HepG2 (cell line): ENCODE measurements around the gene RPUSD4. TPM values are rescaled to one million over a fixed set of nuclear protein-coding genes. Genes with fewer than 3 reads are reported as not detected.
A peak's percentile ranks its signal among the peaks of the same experiment; 100 is the strongest.

ENCODE experiments used
- ATF1 ChIP-seq: IDR thresholded peaks from 2 replicates; pipeline ENCODE4 v1.6.1; 2016; ENCODE audit warnings: mild to moderate bottlenecking, control low read depth
- ATF7 ChIP-seq, 2 experiments: fragments of 450-650 bp in 1 of 2; sonication (generic) in 1 of 2; formaldehyde crosslinking in 1 of 2; IDR thresholded peaks; 2 replicates each; pipeline versions ENCODE4 v1.4.0 to v1.6.1; 2016 to 2020; ENCODE audit warnings: antibody characterized with exemption in 1 of 2, mild to moderate bottlenecking in 1 of 2, missing genetic modification reagents in 1 of 2
- GPBP1L1 ChIP-seq: sonication (generic); formaldehyde crosslinking; IDR thresholded peaks from 2 replicates; pipeline ENCODE4 v1.5.0; 2020; ENCODE audit warnings: mild to moderate bottlenecking, missing genetic modification reagents
- RFX5 ChIP-seq: IDR thresholded peaks from 2 replicates; pipeline ENCODE4 v1.6.1; 2011; ENCODE audit warnings: low read depth, low read length, improper control_type of control experiment
- SP5 ChIP-seq: IDR thresholded peaks from 2 replicates; pipeline ENCODE4 v1.6.1; 2016; ENCODE audit warnings: low read depth, borderline replicate concordance
- SUZ12 ChIP-seq: fragments of 150-350 bp; IDR thresholded peaks from 2 replicates; pipeline ENCODE4 v1.6.1; 2014; ENCODE audit warnings: low read depth, low read length
- ZBTB7A ChIP-seq: sonication (generic); formaldehyde crosslinking; IDR thresholded peaks from 2 replicates; pipeline ENCODE4 v1.8.0; 2022; ENCODE audit warnings: mild to moderate bottlenecking, missing genetic modification reagents
- ZNF496 ChIP-seq: sonication (generic); formaldehyde crosslinking; IDR thresholded peaks from 2 replicates; pipeline ENCODE4 v1.8.1; 2023; ENCODE audit warnings: mild to moderate bottlenecking, moderate library complexity, missing genetic modification reagents; ENCODE audit not compliant: insufficient replicate concordance
- ZNF616 ChIP-seq: sonication (generic); formaldehyde crosslinking; IDR thresholded peaks from 2 replicates; pipeline ENCODE4 v1.5.0; 2020; ENCODE audit warnings: low read depth, mild to moderate bottlenecking, missing genetic modification reagents
- polyA plus RNA-seq, 8 experiments: library from polyadenylated mRNA; depleted of rRNA in 3 of 8; stranded (reverse) in 7 of 8; unstranded in 1 of 8; fragments of >200 nt; fragmentation: Illumina TruSeq in 4 of 8; extraction: Trizol in 4 of 8; gene quantifications; 2 replicates each; pipeline versions ENCODE4 v1.2.1 to v1.2.3, GENCODE V29; 2011 to 2016; ENCODE audit warnings: low read depth in 4 of 8, missing spikeins in 1 of 8, mixed read lengths in 1 of 8; ENCODE audit not compliant: insufficient read depth in 1 of 8
- total RNA-seq, 5 experiments: library from RNA; depleted of rRNA; stranded (reverse); fragments of >200 nt; fragmentation: Illumina TruSeq; extraction: Trizol; gene quantifications; 2 replicates each; pipeline ENCODE4 v1.2.3, GENCODE V29; 2016; ENCODE audit warnings: low read depth in 1 of 5
- TF ChIP-seq, protein P1 (sequence below): sonication (generic); formaldehyde crosslinking; IDR thresholded peaks from 2 replicates; pipeline ENCODE4 v1.5.1; 2020; ENCODE audit warnings: missing genetic modification reagents, mild to moderate bottlenecking, borderline replicate concordance
- TF ChIP-seq, protein P2 (sequence below): sonication (generic); formaldehyde crosslinking; IDR thresholded peaks from 2 replicates; pipeline ENCODE4 v1.5.0; 2020; ENCODE audit warnings: mild to moderate bottlenecking, missing genetic modification reagents
- TF ChIP-seq, protein P3 (sequence below): IDR thresholded peaks from 2 replicates; pipeline ENCODE4 v1.6.1; 2012; ENCODE audit warnings: low read length, improper control_type of control experiment
- TF ChIP-seq, protein P4 (sequence below): sonication (generic); formaldehyde crosslinking; IDR thresholded peaks from 2 replicates; pipeline ENCODE4 v1.4.0; 2020; ENCODE audit warnings: missing genetic modification reagents

RPUSD4 gene
- total and polyA plus RNA-seq, 2 of the 13 experiments (the other 11 are each of a cell fraction or from before 2014, with no cell fraction given), result 45.0 to 52.9 TPM

DNA sequence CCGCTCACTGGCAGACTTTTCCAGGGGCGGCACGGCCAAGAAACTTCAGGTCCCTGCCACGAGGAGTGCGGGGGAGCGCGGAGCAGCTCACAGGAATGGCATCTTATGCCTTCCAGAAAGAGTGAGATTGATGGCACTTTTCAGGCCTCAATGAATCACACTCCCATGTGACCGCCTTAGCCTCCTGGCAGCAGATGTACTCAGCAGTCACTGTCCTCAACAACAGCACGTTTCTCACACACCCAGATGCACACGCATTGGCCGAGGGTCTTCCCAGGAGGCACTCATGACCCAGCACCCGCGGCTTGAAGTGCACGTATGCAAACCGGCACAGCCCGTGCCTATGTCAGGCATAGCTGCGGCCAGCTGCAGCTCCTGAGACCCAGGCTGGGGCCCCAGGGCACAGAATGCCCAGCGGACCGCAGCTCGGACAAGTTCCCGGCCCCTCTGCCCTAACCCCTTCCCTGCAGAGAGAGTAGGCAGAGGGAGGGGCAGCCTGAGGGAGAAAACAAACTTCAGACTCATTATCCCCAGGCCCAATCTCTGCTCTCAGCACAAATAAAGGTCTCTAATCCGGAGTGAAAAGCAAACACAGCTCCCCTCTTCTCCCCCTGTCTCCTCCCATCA, 48.3 kb downstream of the RPUSD4 start (continued):
- no peak for TF ChIP-seq RFX5
- TF ChIP-seq, protein P1, sequence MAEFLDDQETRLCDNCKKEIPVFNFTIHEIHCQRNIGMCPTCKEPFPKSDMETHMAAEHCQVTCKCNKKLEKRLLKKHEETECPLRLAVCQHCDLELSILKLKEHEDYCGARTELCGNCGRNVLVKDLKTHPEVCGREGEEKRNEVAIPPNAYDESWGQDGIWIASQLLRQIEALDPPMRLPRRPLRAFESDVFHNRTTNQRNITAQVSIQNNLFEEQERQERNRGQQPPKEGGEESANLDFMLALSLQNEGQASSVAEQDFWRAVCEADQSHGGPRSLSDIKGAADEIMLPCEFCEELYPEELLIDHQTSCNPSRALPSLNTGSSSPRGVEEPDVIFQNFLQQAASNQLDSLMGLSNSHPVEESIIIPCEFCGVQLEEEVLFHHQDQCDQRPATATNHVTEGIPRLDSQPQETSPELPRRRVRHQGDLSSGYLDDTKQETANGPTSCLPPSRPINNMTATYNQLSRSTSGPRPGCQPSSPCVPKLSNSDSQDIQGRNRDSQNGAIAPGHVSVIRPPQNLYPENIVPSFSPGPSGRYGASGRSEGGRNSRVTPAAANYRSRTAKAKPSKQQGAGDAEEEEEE (CRISPR knock-in tag), result no peak
- peak; percentile 82 for TF ChIP-seq SP5 (CRISPR knock-in tag)
- no peak for TF ChIP-seq ATF7 (IDR thresholded peaks at IDR 0.05)
- no peak for TF ChIP-seq ATF7 (CRISPR knock-in tag; IDR thresholded peaks at IDR 0.05)
- no peak for TF ChIP-seq SUZ12
- TF ChIP-seq ZNF496 (CRISPR knock-in tag), result no peak
- no peak for TF ChIP-seq ZNF616 (CRISPR knock-in tag)
- TF ChIP-seq, protein P2, sequence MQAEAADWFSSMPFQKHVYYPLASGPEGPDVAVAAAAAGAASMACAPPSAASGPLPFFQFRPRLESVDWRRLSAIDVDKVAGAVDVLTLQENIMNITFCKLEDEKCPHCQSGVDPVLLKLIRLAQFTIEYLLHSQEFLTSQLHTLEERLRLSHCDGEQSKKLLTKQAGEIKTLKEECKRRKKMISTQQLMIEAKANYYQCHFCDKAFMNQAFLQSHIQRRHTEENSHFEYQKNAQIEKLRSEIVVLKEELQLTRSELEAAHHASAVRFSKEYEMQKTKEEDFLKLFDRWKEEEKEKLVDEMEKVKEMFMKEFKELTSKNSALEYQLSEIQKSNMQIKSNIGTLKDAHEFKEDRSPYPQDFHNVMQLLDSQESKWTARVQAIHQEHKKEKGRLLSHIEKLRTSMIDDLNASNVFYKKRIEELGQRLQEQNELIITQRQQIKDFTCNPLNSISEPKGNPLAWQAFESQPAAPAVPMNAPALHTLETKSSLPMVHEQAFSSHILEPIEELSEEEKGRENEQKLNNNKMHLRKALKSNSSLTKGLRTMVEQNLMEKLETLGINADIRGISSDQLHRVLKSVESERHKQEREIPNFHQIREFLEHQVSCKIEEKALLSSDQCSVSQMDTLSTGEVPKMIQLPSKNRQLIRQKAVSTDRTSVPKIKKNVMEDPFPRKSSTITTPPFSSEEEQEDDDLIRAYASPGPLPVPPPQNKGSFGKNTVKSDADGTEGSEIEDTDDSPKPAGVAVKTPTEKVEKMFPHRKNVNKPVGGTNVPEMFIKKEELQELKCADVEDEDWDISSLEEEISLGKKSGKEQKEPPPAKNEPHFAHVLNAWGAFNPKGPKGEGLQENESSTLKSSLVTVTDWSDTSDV, result peak; percentile 71; the same call in 1 of the 2 replicates
- TF ChIP-seq GPBP1L1 (CRISPR knock-in tag), result no peak
- no peak for TF ChIP-seq ATF1 (CRISPR knock-in tag)
- TF ChIP-seq, protein P3, sequence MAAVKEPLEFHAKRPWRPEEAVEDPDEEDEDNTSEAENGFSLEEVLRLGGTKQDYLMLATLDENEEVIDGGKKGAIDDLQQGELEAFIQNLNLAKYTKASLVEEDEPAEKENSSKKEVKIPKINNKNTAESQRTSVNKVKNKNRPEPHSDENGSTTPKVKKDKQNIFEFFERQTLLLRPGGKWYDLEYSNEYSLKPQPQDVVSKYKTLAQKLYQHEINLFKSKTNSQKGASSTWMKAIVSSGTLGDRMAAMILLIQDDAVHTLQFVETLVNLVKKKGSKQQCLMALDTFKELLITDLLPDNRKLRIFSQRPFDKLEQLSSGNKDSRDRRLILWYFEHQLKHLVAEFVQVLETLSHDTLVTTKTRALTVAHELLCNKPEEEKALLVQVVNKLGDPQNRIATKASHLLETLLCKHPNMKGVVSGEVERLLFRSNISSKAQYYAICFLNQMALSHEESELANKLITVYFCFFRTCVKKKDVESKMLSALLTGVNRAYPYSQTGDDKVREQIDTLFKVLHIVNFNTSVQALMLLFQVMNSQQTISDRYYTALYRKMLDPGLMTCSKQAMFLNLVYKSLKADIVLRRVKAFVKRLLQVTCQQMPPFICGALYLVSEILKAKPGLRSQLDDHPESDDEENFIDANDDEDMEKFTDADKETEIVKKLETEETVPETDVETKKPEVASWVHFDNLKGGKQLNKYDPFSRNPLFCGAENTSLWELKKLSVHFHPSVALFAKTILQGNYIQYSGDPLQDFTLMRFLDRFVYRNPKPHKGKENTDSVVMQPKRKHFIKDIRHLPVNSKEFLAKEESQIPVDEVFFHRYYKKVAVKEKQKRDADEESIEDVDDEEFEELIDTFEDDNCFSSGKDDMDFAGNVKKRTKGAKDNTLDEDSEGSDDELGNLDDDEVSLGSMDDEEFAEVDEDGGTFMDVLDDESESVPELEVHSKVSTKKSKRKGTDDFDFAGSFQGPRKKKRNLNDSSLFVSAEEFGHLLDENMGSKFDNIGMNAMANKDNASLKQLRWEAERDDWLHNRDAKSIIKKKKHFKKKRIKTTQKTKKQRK, result no peak
- peak; percentile 73 for TF ChIP-seq ZBTB7A
- TF ChIP-seq, protein P4, sequence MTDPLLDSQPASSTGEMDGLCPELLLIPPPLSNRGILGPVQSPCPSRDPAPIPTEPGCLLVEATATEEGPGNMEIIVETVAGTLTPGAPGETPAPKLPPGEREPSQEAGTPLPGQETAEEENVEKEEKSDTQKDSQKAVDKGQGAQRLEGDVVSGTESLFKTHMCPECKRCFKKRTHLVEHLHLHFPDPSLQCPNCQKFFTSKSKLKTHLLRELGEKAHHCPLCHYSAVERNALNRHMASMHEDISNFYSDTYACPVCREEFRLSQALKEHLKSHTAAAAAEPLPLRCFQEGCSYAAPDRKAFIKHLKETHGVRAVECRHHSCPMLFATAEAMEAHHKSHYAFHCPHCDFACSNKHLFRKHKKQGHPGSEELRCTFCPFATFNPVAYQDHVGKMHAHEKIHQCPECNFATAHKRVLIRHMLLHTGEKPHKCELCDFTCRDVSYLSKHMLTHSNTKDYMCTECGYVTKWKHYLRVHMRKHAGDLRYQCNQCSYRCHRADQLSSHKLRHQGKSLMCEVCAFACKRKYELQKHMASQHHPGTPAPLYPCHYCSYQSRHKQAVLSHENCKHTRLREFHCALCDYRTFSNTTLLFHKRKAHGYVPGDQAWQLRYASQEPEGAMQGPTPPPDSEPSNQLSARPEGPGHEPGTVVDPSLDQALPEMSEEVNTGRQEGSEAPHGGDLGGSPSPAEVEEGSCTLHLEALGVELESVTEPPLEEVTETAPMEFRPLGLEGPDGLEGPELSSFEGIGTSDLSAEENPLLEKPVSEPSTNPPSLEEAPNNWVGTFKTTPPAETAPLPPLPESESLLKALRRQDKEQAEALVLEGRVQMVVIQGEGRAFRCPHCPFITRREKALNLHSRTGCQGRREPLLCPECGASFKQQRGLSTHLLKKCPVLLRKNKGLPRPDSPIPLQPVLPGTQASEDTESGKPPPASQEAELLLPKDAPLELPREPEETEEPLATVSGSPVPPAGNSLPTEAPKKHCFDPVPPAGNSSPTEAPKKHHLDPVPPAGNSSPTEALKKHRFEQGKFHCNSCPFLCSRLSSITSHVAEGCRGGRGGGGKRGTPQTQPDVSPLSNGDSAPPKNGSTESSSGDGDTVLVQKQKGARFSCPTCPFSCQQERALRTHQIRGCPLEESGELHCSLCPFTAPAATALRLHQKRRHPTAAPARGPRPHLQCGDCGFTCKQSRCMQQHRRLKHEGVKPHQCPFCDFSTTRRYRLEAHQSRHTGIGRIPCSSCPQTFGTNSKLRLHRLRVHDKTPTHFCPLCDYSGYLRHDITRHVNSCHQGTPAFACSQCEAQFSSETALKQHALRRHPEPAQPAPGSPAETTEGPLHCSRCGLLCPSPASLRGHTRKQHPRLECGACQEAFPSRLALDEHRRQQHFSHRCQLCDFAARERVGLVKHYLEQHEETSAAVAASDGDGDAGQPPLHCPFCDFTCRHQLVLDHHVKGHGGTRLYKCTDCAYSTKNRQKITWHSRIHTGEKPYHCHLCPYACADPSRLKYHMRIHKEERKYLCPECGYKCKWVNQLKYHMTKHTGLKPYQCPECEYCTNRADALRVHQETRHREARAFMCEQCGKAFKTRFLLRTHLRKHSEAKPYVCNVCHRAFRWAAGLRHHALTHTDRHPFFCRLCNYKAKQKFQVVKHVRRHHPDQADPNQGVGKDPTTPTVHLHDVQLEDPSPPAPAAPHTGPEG (CRISPR knock-in tag), result no peak
